Activated CD4-positive, alpha-beta T cell treated with anti-CD3 and anti-CD28 coated beads, Interleukin-2, amount 50 U/mL, for 4 hours (primary cell): ENCODE results near the gene LYG2.
"Not testable (repeated sequence)": the region's sequence is repeated elsewhere in the genome, so short reads cannot be mapped to it uniquely, and the experiment has no call there.

ENCODE experiments used
- DNase-seq, 2 experiments: peaks; one replicate each; pipeline ENCODE4 v3.0.0-alpha.2; 2020

LYG2 gene, protein sequence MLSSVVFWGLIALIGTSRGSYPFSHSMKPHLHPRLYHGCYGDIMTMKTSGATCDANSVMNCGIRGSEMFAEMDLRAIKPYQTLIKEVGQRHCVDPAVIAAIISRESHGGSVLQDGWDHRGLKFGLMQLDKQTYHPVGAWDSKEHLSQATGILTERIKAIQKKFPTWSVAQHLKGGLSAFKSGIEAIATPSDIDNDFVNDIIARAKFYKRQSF

DNA sequence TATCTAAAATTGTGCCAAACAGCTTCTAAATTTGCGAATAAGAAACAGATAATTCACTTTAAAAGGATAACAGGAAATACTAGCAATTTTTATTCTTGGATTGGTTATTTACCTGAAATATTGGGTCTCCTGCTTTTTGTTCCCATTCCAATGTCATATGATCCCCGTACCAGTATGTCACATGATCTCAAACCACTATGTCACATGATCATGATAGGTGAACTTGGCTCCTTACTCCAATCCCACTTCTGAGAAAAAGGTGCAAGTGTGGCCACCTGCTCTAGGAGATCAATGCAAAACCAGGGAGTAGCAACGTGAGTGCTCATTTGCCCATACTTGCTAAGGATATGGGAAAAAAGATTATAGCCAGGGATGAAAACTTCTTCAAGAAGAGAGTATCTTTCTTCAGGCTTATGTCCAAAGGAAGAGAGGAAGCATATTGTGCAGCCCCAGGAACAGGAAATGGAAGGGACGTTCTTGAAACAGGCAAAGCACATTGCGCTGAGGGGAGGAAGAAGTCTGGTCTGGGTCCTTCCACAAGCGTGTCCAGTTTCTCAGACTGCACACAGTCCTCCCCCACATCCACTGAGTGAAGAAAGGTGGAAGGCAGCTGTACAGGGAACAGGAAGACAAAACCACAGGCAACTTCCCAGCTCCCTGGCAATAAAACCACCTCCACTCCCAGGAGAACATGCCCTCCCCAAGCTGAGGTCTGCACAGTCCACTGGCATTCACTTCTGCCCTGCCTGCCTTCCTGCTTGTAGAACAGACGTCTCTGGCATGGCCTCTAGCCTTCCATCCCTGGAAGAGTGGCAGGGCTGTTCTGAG lies at the start of gene LYG2:
TSS of gene LYG2 (minus strand) at position 176 of the 828 bp plus-strand sequence. CDS start 1,406 bp downstream, outside the sequence.
- no peak for DNase-seq

DNA sequence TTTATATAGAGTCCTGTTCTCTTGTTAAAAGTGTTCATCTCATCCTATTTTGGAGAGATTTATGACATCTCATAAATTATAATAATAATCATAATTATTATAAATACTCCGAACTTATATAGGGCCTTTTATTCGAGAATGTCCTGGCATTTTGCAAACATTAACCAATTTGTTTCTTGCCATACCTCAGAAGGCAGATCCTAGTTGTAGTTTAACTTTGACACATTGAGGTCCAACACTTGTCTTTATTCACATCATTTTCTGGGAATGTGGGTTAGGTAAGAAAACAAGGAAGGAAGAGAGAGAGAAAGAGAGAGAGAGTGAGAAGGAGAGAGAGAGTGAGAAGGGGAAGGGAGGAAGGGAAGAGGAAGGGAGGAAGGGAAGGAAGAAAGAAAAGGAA lies 45.6 kb upstream of the LYG2 start, which contains the start of gene LYG1:
TSS of gene LYG1 (minus strand) at position 101 of the 400 bp plus-strand sequence. CDS start 5,527 bp downstream, outside the sequence.
- DNase-seq: not testable (repeated sequence)

DNA sequence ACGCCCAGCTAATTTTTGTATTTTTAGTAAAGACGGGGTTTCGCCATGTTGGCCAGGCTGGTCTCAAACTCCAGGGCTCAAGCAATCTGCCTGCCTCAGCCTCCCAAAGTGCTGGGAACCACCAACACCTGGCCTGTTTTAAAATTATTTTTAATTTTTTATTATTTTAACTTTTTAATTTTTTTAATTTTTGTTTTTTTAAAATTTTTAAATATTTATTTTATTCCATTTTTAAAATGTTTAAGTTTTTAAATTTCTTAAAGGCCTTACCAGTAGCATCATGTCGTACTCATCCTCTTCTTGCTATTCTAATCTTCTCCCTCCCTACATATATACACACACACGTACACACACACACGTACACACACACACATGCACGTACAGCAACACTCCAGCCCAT lies 44.1 kb upstream of the LYG2 start:
- no peak for DNase-seq

DNA sequence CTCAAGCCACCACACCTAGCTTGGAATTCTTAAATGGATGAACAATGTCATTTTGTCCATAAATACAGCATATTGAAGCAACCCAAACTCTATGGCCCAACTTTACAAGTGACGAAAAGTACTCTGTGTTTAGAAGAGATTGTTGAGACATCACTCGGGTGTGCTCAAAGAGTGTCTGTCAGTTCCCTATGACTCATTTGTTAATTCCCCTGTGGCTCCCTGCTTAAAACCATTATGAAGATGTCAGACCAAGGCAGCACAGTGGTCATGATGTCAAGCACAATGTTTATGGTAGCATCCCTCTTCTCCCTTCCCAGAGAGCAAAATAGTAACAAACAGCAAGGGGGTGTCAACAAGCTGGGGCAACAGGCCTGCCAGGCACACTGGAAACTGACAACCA lies 42.5 kb upstream of the LYG2 start:
- no peak for DNase-seq

DNA sequence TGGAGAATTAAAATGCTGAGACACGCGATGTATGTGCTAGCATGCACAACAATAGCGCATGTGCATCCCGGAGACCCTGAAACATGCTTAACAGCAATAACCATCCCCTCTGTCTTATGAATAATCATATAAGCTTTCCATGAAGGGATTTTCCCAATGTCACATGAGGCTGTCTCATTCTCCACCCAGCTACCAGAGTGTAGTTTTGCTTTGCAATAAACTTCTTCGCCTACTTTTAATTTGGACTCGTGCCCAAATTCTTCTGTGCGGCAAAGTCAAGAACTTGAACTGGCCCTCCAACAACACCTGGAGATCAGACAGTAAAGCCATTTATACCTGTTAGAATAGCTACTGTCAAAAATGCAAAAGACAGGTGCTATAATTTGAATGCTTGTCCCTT lies 30.1 kb upstream of the LYG2 start:
- DNase-seq: no peak

DNA sequence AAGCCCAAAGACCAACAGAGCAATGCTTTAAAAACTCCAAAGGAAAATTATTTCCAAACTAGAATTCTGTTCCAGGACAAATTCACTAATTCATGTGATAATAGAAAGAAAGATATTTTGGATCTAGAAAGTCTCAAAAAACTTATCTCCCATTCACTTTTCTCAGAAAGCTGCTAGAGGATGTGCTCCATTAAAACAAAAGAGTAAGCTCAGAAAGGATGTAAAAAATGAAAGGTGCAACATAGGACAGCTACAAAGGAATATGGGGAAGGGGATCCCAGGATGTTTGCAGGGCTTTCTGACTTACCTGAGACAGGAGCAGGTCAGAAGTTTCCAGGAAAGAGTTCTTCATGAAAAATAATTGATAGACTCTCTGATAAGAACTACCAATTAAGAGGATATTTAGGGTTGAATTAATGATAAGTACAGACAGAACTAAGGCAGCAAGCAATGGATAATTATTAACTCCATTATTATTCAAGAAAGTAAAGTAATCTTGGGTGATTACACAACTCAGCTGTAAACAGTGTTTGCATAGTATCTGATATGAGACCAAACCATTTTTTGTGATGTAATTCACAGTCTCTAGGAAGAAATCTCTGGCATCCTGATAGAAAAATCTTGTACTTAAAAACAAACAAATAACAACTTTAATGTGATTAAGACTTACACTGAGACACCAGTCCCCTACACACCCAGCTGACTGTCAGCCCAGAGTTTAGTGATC lies 24.7 kb upstream of the LYG2 start:
- no peak for DNase-seq

DNA sequence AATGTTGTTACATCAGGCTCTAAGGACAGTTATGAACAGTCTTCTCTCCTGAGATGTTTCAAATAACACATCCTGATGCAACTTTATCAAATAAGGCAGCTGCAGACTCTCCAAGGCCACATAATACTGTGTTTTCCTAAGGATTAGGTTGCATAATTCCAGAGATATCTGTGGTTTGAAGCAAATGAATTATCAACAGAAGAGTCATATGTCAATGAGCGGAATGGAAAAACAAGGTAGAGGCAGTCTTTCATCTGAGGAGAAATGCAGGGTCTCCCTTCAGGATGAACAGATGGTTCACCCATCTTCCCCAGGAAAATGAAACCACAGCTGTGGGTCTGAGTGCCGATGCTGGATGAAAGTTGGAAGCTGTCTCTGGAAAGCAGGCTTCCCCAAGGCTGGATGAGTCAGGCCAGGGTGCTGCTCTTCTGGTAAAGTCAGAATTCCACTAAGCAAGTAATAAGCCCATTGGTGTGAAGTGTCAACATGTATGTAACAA lies 23.4 kb upstream of the LYG2 start:
- DNase-seq: no peak

DNA sequence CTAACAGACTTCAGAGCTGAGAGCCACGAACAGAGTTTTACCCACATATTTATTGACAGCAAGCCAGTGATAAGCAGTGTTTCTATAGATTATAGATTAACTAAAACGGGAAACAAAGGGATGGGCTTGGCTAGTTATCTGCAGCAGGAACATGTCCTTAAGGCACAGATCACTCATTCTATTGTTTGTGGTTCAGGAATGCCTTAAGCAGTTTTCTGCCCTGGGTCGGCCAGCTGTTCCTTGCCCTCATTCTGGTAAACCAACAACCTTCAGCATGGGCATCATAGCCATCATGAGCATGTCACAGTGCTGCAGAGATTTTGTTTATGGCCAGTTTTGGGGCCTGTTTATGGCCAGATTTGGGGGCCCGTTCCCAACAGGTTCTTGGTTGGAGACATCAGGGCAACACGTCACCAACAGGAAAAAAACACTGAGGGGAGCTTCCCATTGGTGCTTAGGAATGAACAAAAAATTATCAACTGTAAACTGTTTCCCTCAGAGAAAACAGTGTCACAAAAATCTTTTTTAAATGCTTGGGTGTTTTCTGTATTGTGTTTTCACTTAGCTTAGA lies 22.8 kb upstream of the LYG2 start:
- DNase-seq: not testable (repeated sequence)

DNA sequence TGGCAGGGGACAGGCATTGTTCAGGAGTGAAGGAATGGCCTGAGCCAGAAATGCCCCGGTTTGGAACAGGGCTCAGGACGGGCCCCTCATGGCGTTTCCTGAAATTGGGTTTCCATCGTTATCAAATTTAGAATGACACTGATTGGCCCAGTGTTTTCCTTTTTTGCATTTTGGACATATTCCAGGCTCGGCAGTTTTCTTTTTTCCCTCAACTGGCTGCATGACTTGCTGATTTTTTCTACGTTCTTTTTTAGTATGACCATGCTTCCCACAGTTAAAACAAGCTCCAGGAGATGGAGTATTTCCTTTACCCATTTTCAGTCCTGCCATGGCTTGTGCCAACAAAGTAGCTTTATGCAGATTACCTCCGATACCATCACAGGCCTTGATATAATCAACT lies 20.4 kb upstream of the LYG2 start:
- DNase-seq: no peak

DNA sequence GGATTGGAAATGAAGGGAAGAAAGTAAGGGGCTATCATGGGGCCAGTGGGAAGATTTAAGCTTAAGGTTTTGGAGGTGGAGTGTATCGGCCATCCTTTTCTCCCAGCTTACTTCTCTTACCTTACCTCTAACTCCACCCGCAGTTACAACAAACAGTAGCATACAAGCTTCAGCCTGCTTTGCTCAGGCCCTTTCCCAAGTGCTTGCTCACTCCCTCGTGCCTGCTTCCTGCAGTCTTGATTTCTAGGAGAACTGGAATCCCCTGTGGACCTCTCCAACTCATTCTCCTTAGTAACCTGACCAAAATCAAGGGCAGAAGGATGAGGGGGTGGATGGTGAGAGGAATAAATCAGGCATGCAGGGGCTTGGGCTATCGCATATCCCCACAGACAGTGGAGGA lies 5.8 kb upstream of the LYG2 start:
- no peak for DNase-seq

DNA sequence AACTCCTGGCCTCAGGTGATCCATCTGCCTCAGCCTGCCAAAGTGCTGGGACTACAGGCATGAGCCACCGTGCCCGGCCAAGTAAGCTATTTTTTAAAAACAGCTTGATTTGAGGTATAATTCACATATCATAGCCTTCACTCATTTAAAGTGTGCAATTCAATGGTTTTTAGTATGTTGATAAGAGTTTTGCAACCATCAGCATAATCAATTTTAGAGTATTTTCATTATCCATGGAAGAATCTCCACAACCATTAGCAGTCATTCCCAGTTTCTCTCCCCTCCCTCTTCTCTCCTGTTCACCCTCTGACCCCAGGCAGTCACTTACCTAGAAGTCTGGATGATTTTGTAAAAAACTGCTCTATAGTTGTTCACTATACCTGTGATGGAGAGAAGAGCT lies 4.7 kb upstream of the LYG2 start:
- no peak for DNase-seq

DNA sequence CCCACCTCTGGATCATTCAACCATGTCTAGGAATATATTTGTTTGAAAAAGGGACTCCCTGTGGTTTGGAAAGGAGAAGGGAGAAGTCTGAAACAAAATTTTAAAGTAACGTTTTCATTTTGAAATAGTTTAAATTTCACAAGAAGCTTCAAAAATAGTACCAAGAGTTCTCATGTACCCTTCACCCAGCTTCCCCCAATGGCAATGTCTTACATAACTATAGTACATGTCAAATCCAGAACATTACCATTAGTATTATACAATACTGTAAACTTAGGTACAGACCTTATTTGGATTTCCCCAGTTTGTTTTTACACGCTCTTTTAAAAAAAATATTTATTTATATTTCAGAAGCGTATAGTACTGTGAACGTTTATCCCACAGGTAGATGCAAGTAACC lies 4.0 kb upstream of the LYG2 start:
- DNase-seq: no peak

DNA sequence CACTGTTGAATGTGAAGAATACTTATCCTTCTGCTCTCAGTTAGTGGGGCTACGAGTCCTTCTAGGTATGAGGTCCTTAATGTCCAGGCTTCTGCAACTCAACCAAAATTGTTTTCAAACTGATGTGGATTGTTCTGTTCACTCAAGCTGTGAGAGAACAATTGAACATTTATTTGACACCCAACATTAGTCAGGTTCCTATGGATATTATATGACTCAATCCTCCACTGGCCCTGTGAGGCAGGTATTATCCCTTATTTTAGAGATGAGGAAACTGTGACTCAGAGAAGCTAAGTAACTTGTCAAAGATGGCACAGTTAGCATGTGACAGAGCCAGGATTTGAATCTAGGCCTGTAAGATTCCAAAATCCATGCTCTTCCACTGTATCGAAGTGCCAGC lies 1.2 kb upstream of the LYG2 start:
- DNase-seq: no peak

DNA sequence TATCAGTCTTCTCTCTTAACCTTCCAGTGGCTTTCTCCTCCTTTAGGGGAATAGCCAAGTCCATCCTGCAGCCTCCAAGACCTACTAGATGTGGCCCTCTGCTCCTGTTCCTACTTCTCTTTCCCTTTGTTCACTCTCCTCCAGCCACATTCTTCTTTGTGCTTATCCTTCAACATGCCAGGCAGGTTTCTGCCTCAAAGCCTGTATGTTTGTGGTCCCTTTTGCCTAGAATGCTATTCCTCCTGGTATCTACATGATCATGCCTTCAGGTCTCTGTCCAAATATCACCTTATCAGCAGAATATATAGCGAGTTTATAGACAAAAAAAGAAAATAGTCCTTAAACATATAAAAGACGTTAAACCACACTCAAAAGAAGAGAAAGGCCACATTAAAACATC lies 5.5 kb downstream of the LYG2 start:
- no peak for DNase-seq

DNA sequence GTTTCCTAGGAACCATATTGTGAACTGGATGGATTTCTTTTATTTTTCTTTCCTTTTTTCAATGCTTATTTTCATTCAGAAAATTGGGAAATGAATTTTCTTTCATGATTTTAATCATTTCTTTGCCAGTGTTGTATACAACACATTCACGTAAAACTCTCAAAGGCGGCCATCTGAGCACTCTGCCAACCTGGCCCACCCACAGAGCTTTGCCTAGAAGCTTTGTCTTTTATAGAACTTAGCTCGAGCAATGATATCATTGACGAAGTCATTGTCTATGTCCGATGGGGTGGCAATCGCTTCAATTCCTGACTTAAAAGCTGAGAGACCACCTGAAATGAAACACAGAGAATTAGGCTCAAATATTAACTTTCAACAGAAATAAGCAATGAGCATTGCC lies 13.3 kb downstream of the LYG2 start:
- no peak for DNase-seq

DNA sequence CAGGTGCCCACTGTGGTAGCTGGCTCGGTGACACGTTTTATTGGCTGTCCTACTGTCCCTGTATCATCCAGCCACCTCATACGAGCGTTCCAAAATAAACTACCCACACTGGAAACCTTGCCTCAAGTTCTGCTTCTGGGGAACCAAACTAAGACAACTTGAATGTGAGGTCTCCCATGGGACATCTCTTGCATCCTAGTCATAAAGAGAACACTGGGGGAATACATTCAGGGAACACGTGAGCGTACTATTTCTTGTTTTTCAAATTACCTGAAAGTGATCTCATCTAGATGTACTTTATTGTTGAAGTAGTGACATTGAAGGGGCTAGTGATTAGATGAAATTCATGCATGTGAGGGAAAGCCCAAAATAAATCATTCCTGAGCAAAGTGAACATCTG lies 15.0 kb downstream of the LYG2 start:
- DNase-seq: no peak

DNA sequence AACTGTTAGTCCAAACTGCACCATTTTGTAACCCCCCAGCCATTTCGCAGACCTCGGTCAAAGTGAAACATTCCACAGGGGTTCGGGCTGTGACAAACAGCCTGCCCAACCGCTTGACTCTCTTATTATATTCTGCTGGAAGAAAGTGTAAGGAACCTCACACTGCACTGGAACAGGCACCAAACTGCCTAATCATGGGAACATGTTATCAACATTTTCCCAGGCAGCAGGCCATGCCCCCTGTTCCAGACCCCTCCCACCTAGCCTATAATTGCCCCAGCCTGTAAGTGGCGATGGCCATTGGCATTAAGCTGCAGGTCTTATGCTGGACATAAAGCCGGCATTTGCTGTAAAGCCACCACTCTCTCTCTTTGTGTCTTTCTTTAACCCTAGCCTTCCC lies 16.9 kb downstream of the LYG2 start:
- DNase-seq: no peak

DNA sequence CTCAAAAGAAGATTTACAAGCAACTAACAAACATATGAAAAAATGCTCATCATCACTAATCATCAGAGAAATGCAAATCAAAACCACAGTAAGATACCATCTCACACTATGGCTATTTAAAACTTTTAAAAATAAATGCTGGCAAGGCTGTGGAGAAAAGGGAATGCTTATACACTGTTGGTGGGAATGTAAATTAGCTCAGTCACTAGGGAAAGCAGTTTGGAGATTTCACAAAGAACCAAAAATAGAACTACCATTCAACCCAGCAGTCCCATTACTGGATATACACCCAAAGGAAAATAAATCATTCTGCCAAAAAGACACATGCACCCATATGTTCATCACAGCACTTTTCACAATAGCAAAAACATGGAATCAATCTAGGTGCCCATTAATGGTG lies 22.3 kb downstream of the LYG2 start:
- not testable (repeated sequence) for DNase-seq

DNA sequence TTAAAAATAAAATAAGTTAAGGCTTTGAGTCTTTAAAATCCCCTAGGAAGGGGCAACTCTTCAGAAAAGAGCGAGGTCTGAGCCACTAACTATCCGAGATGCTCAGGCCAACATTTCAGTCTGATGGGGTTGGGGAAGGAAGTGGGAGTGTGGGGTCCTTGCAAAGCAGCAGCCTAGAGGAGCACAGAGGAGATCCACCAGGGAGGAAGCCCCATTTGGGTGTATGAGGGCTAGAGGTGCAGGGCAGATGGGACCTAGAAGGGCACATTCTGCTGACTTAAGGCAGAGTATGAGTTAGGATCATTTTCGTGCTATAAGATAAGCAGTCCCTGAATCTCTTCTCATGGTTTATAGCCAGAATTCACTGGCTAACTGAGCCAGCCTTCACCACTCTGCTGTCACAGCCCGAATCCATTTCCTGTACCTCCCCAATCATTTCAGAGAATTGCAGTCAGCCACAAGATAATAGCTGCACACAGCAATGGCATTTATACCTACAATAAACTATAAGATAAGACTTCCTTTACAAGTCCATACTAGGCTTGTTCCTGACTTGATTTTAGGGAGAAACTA lies 37.5 kb downstream of the LYG2 start:
- no peak for DNase-seq

DNA sequence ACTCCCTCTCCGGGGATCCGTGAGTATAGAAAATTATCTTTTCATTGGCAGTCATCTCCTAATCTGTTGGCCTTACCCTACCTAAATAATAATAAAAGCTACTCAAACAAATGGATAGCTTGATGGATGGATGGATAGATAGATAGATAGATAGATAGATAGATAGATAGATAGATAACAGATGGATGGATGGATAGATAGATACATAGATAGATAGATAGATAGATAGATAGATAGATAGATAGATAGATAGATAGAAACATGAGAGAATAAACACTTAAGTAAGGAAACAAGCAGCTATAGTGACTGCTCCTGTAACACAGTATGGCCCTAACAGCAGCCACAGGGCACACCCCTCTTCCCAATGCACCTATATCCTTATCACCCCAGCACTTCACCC lies 39.4 kb downstream of the LYG2 start:
- no peak for DNase-seq

DNA sequence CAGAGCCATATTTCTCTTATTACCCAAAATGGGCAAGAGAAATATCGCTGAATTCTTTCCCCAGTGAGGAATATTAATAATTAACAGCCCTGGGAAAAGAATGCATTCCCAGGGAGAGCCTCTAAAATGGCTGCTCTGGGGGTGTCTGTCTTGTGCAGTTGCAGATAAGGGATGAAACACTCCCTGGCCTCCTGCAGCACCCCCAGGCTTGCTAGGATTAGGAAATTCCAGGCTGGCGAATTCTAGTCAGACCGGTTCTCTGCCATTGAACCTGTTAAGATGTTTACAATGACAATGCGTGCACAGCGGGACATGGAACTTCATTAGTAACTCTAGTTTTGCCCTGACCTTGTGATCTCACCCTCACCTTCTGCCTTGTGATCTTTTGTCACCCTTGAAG lies 50.0 kb downstream of the LYG2 start:
- no peak for DNase-seq

DNA sequence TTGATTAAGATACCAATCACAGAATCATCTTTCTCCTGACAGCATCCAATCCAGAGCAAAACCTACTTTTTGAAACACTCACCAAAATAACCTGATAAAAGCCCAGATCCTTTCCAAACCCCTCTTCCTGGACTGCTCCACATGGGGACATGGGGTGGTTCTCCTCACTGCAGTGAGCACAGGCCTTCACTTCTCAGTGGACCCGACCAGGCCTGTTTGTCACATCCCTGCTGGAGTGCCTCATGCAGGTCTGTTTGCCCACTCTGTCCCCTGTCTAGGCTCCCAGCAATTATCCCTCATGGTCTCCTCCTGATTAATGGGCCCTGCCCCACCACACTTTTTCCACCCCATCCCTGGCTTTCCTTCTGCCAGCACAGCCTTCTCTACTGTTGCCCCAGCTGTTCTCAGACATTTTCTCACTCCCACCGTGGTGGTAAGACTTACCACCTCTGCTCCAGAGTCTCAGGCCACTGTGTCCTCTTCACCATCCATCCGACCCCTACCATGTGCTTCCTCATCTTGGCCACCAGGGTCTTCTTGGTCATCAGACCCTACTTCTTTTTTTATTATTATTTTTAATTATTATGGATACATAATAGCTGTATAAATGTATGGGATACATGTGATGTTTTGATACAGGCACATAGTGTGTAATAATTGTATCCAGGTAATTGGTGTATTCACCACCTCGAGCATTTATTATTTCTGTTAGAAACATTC lies 53.3 kb downstream of the LYG2 start:
- DNase-seq: no peak
